Activated naive CD8-positive, alpha-beta T cell treated with anti-CD3 and anti-CD28 coated beads, Interleukin-2, amount 50 U/mL, for 16 hours (primary cell): ENCODE measurements around the gene CHRDL2.

Source experiments
- DNase-seq: peaks from one replicate; pipeline ENCODE4 v3.0.0-alpha.2; 2020; ENCODE audit warnings: low read depth, low spot score

Gene CHRDL2

DNA sequence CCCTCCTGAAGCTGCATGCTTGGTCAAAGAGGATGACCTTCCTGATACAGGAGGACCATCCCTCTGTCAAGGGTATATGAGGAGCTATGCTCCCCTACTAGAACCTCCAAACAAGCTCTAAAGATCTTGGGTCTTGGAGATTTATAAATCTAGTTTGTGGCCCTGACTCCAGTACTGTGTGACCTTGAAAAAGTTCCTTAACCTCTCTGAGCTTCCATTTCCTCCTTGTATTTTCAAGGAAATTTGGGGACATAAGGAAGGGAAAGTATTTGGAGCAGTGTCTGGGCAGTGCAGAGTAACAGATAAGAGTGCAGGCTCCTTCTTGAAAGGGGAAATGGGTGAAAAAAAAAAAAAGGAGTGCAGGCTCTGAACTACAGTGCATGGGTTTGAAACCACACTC lies 45.9 kb downstream of the CHRDL2 start:
- no peak for DNase-seq

DNA sequence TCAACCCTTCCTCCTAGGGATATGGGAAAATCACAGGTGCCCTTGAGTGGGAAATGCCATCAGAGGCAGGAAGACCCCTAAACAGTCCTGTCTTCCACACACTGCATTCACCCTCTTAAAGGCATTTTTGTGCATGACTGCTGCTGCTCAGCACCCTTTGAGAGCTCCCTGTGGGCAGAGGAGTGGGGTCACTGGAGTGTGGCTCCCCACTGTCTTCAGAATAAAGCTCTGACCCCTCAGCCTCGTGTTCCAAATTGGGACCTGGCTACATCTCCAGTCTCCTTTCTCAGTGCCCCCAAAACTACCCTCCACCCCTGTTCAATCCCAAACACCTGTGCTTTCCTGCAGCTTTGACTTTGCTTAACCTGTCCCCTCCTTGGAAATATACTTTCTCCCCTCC lies 46.6 kb downstream of the CHRDL2 start:
- no peak for DNase-seq

DNA sequence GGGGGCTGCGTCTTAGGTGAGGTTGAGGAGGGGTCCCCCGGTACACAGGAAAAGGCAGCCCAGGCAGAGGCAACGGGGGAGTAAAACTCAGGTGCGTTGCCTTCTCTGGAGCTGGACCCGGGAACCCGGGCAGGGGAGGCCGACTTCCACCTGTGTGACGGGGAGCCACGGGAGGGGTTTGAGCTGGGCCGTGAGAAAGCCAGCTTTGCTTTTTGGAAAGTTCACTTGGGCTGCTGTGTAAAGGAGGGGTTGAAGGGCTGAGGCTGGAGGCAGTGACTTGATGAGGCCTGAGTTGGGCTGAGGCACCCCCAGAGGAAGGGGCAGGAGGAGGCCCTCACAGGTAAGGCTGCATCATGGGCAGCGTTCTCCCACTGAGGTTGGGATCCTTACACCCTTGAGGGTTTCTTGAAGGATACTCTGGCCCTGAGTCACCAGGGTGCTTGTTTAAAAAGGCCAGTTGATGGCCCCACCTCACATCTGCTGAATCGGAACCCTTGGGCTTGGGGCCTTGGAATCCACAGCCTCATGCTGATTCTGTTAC lies 47.2 kb downstream of the CHRDL2 start:
- DNase-seq = no peak

DNA sequence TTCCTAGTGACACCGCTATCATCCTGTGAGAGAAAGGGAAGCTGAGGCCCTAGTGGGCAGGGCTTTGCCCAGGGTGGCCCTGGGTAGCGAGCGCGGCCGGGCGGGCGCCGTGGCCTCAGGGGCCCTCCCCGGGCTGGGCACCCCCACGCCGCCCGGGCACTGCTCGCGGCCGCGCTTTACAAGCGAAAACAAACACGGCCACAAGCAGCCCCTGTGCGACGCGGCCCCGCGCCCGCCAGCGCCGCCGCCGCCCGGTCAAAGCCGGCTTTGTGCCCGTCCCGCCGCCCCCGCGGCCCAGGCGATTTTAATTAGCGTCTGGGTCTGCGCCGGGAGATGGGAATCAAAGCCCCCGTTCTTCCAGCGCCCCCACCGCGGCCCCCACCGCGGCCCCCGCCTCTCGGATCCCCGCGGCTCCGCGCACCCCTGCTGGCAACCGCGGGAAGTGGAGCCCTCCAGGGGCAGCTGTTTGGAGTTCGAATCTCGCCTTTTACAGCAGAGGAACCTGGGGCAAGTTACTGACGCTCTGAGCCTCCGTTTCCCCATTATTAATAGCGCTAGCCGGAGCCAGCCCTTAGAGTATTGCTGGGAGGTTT lies 47.9 kb downstream of the CHRDL2 start:
- no peak for DNase-seq

DNA sequence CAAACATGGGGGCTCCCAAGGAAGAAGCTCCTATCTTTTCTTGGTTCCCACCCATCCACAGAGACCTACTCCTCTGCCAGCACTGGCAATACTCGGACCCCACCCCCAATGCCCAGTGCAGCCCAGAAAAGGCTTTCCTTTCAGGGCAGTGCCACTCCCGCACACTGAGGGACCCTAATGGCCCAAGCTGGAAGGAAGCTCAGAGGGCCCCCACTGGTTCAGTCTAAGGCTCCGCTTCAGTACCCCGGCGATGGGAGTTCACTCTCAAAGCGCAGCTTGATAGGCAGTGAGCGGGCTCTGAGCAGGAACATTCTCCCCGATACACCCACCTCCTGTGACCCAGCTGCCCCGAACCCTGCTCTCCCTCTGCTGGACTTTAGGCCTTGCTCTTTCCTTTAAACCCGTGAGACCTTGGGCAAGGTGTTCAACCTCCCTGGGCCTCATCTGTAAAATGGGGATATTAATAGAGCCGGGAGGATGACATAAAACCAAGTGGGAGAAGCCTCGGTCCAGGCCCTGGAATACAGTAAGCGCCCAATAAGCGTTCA lies 48.4 kb downstream of the CHRDL2 start:
- no peak for DNase-seq

DNA sequence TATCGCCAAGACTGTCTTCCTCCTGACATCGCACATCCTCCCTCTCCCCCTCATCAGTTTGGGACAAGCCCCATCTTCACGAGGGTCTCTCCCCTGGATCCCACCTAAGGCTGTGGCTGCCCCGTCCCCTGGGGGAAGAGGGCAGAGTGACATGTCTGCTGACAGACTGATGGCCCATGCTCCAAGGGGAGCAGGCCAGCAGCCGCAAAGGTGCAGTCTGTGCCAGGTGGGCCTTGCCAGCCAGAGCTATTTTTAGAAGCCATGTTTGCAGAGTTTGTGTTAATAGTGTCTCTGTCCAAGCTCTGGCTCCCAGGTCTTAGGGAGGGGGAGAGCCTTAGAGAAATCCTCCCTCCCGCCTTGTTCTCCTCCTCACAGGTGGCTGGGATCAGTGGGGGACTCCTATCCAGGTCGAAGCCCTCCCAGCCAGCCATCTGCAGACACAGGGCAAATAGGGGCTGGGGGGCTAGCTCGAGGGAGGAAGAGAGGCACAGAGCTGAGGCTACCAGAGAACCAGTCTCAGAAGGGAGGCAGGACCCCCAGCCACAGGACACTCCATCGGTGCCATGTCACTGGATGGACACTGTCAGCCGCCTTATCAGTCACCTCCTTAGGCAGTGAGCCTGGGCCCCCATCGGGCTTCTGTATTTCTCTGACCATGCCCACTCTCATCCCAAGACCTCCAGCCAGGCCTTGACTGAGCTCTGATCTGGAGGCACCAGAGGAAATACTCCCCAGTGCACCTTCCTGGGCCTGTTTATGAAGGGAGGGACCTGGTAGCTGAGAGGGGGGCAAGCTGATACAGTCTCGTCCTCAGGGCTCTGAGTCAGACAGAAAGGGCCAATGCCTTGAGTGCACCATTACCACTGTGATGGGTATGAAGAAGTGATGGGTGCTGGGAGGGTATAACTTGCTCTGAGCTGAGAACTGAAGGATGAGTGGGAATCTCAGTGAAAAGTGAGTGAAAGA lies 49.3 kb downstream of the CHRDL2 start:
- DNase-seq = no peak

DNA sequence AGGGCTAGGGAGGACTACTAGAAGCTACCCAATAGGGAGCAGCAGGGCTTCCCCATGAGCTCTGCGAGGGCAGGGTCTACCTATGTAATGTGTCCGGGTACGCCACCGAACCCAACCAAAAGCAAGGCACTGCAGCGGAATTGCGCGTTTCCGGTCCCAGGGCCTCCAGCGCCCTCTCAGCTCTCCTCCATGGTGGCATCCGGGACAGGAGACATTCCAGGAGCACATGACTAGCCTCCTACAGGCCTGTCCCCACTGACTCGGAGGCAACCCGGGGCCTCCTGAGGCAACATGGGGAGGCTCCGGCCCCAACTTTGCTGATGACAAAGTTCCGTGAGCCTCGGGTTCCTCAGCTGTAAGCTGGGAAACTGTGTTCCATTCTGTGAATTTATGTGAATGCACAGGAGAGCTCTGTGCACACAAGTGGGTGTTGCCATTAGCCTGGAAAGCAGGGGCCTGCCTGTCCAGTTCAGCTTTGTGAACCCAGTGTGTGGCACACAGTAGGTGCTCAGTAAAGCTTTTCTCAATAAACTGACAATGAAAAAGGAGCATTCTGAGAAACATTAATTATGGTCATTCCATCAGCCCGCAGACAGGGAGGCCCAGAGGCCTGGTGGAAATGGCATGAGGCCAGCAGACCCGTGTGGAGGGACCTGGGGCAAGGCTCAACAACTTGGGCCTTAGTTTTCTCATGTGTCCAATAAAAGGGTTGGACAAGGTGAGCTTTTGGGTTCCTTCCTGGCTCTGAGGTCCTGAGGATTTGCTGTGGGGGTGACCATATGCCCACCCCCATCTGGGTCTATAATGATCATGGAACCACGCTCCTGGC lies 50.3 kb downstream of the CHRDL2 start:
- no peak for DNase-seq

DNA sequence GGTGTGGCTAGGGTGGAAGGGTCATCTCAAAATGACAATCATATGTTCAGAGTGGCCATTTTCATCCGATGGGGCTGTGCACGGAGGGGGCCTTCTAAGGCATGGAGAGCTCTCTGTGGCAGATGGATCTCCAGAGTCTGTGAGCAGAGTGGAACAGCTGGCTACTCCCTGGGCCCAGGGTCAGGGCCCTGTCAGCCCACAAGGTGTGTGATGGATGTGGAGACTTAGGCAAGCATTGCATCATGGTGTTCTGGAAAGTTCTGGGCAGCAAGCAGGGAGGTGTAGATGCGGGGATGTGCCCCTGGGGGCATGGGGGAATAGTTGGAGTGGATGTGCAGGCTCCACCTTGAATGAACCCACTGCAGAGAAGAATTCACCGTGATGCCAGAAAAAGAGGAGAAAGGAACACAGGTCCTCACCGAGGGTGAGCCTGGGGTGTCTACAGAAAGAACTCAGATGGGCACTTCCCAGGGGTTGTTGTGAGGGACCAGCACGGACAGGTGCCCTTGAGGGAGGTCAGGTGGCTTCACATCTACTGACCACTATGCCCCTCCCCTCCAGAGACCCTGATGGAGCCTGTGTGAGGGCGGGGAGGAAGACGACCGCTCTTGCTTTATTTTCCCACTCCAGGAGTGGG lies 51.1 kb downstream of the CHRDL2 start:
- no peak for DNase-seq

DNA sequence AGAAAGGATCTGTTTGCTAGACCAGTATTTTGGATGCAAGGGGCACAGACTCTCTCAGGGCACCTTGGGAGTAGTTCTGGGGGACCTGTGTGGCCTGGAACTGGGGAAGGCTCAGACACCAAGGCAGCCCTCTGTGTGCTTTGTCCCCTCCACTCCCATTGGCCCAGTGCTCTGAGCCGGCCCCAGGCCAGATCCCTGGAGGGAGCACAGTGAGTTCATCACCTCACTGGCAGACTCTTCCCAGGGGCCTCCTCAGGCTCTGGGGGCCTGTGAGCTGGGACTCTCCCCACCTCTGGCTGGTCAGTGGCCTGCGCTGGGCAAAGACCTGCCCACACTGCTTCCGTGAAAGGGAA lies 51.7 kb downstream of the CHRDL2 start:
- DNase-seq = no peak

DNA sequence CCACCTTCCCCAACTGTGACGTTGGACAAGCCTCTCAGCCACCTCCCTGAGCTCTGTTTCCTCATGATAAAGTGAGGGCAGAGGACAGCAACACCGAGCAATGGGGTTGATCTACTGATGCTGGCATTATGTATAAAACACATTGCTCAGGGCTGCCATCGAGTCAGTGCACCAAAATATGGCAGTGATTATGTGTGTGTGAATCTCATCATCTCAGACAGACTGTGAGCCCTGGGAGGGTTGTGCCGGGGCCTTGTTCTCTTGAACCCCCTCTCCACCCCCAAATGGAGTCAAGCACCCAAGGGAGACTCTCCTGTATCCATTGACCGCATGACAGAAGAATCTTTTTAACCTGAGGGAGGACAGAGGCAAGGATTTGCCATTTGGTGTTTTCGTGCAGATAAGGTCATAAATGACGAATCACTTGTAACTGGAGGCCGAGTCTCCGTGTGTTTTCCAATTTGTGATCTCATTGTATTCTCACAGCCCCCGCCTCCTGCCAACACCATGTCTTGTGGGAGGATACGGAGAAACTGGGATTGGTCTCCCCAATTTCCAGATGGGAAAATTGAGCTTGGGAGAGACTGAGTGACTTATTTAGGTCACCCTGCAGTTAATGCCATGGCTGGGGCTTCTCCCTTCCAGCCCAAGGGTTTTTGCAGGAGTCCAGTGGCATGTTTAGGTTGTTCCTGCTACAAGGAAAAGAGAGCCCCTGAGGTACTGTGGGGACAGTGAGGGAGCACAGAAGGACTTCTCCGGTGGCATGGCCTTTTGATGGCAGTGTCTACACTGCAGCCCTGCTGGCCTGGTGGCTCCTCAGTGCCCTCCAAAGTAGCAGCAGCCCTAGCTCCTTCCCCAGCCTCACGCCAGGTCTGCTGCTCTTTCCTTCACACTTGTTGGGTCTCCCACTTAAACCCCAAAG lies 52.4 kb downstream of the CHRDL2 start:
- no peak for DNase-seq

DNA sequence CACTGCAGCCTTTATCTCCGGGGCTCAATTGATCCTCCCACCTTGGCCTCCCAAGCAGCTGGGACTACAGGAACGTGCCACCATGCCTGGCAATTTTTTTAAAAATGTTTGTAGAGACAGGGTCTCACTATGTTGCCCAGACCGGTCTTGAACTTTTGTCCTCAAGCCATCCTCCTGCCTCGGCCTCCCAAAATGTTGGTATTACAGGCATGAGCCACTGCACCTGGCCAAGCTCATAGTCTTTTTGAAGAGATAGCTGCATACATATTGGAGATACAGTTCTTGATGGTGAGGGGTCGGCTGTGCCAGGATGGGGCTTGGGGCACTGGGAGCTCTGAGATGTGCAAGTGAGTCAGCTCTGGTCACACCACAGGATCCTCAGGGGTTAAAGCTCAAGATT lies 53.2 kb downstream of the CHRDL2 start:
- DNase-seq = no peak

DNA sequence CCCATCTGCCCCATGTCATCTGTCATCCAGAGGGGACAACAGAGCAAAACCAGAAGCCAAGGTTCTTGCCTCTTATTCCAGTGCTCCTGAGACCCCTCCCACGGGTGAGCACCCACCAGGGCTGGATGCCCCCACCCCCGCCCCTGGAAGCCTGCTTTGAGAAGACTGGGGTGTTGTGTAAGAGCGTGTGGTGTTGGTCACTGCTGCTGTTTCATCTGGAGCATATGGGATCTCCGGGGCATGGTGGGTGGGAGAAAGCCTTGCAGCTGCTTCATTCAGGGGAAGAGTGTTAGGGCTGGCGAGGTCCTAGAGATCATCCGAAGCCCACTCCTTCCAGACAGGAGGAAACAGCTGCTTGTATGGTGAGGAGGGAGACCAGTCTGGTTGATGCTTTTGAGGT lies 54.1 kb downstream of the CHRDL2 start:
- no peak for DNase-seq

DNA sequence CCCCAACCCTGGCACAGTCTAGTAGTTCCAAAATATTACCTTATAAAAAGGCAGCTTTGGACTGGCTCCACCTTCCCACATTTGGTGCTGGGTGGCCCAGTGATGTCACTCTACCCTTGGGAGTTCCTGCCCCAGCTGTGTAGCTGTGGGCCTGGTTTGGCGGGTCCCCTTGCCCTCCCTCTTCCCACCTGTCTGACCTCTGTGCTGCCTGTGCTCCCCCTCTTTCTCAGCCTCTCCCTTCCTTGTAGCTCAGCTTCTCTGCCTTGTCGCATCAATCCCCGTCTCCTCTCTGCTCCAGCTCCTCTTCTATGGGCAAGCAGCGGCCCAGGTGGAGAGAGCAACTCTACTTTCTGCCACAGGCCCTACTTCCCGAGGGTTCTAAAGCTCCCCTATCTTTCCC lies 54.6 kb downstream of the CHRDL2 start:
- no peak for DNase-seq

DNA sequence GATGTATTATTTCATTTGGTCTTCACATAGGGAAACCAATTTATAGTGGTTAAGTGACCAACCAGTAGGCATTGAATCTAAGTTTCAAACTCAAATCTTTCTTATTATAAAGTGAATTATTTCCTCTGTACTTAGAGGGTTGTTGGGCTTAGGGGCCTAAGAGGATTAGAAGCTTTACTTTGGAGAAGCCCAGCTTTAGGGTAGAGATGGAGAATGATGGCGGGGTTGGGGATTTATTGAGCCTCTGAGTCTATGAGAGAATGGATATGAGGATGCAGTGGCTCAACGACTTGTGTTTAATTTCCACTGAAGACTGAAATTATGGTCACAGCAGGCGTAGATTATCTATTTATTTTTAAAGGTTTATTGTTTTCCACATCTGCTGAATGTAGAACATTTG lies 55.5 kb downstream of the CHRDL2 start:
- no peak for DNase-seq

DNA sequence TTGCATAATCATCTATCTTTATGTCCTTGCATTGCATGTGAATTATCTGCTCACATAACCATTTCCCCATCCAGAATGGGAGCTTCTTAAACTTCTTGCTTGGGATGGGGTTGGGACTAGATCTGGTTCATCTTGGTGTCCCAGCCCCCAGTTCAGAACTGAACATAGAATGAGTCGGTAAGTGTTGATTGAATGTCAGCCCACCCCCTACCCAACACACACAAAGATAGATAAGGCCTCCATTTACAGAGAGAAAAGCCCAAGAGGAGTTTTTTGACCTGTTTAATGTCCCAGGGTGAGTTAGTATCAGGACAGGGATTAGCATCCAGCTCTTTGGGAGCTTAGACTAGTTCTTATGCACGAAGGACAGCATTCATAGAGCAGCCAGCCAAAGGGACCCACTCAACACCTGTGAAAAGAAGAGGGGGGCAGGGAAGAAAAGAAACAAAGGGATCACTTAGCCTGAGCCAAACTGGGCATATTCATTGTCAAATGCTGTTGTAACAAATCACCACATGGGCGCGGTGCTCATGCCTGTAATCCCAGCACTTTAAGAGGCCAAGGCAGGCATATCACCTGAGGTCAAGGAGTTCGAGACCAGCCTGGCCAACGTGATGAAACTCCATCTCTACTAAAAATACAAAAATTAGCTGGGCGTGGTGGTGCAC lies 57.4 kb downstream of the CHRDL2 start:
- no peak for DNase-seq

DNA sequence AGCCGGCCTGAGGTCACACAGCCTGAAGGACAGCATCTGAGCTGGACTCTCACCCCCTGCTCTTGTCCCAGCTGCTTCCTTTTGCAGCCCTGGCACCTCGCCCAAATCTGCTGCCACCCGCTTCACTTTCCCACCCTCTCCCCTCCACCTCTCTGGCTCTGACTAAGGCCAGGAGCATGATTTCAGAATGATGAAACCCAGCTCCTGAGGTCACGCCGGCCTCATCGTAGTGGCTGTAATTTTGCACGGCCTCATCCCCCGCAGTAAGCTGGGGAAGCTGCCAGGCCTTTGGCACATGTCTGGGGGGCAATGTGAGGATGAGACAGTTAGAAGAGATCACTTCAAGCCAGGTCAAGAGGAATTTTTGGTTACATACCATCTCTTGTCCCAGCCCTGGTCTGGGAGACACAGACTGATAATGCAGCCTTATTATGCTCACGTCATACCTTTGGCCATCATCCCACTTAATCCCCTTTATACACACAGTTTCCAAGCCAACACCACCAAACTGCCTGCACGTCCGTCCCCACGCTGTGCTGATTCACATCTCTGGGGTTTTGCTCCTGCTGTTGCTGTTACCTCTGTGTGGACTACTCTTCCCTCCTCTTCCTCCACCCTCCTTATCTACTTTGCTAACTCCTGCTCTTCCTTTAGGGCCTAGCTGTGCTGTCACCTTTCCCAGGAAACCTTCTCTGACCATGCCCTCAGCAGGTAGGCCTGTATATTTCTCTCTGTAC lies 58.1 kb downstream of the CHRDL2 start:
- DNase-seq = no peak

DNA sequence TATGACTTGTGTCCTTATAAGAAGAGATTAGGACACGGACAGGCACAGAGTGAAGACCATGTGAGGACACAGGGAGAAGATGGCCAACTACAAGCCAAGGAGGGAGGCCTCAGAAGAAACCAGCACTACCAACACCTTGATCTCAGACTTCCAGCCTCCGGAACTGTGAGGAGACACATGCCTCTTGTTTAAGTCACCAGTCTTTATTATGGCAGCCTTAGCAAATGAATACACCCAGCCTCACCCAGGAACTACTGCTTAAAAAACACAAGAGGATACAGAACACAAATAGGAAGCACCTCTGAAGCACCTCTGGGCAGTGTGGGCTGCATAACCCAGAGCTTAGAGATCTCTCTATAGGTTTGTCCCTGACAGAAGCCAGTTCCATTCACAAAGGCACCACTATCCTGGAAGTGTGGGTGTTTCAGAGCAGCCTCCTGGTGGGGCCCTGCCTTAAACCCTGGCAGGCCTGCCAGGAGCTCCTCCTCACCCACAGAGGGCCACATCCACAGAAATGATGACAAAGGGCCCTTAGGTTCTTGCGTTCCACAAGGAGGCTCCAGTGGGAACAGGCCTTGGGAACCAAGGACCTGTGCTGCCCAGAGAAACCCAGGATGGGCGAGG lies 58.8 kb downstream of the CHRDL2 start:
- DNase-seq = no peak

DNA sequence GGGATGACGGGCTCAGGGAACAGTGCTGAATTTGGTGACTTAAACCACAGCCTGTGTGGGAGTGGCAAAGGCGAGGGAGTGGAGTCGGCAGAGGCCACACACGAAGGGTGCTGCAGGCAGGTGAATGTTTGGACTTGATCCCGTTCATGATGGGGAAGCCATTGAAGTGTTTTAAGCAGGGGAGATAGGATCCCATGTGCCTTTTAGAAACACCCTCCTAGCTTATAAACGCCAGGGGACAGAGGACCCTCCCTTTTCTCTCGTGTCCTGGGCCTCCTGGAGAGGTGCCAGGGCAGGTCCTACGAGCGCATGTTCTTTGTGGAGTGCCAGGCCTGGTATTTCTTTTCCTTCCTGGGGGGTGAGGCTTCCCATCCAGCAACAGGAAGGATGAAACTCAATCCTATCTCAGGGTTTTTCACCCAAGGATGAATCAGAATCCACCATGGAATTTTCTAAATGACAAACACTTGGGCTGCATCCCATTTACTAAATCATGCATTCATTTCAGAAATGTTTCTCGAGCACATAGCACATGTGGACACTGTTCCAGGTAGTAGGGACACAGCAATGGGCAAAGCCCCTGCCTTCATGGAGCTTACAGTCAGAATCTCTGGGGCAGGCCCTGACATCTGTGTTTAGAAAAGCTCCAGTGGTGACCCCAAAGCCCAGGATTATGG lies 59.6 kb downstream of the CHRDL2 start:
- no peak for DNase-seq
